Left renal pelvis (tissue), 4 donors: ENCODE results near the gene SMIM24. TPM values are rescaled to one million over a fixed set of nuclear protein-coding genes. Genes with fewer than 3 reads are reported as not detected.
"Not testable (repeated sequence)": the region's sequence is repeated elsewhere in the genome, so short reads cannot be mapped to it uniquely, and the experiment has no call there.

Source experiments
- DNase-seq, 4 donors: peaks; one replicate each; pipeline ENCODE4 v3.0.0-alpha.2; 2013; ENCODE audit warnings: low read depth in 4 of 4, low spot score in 3 of 4
- polyA plus RNA-seq, 4 donors: library from polyadenylated mRNA; unstranded; fragments of 120-200 nt; gene quantifications; one replicate each; pipeline ENCODE4 v1.2.1, GENCODE V29; 2013; ENCODE audit not compliant: insufficient read length in 4 of 4

Gene SMIM24
- polyA plus RNA-seq, 4 donors: 13.5 to 564 (median 408) TPM

- no peak for DNase-seq
These were observed 21.9 kb downstream of the SMIM24 start for GRCh38 chr19:3458229-3459088.

- DNase-seq: no peak
These were observed 22.6 kb downstream of the SMIM24 start for GRCh38 chr19:3457528-3458228.

- DNase-seq: no peak
These were observed 23.3 kb downstream of the SMIM24 start for GRCh38 chr19:3456925-3457527.

- no peak for DNase-seq
These were observed 24.2 kb downstream of the SMIM24 start for GRCh38 chr19:3455960-3456601.

- no peak for DNase-seq
These were observed 24.9 kb downstream of the SMIM24 start for GRCh38 chr19:3455393-3455955.

GRCh38 chr19:3454656-3455392 is 25.5 kb downstream of the SMIM24 start:
- no peak for DNase-seq

GRCh38 chr19:3453840-3454239 is 26.5 kb downstream of the SMIM24 start:
- DNase-seq: no peak

- DNase-seq: not testable (repeated sequence)
These were observed 27.4 kb downstream of the SMIM24 start for GRCh38 chr19:3452942-3453214.

GRCh38 chr19:3452171-3452941 is 28.0 kb downstream of the SMIM24 start:
- DNase-seq: no peak

- DNase-seq: no peak
These were observed 28.9 kb downstream of the SMIM24 start for GRCh38 chr19:3451451-3451866.

- no peak for DNase-seq
These were observed 29.4 kb downstream of the SMIM24 start for GRCh38 chr19:3450796-3451411.

- no peak for DNase-seq
These were observed 31.6 kb downstream of the SMIM24 start for GRCh38 chr19:3448616-3449334.

GRCh38 chr19:3446657-3447056 is 33.7 kb downstream of the SMIM24 start:
- not testable (repeated sequence) for DNase-seq

- no peak for DNase-seq
These were observed 35.6 kb downstream of the SMIM24 start for GRCh38 chr19:3444695-3445234.

- no peak for DNase-seq
These were observed 36.3 kb downstream of the SMIM24 start for GRCh38 chr19:3443840-3444694.

GRCh38 chr19:3442487-3443071 is 37.7 kb downstream of the SMIM24 start:
- no peak for DNase-seq

GRCh38 chr19:3441986-3442329 is 38.4 kb downstream of the SMIM24 start:
- DNase-seq: no peak
